SK-N-DZ (cell line): ENCODE measurements around the gene TBC1D14.
"Not testable (repeated sequence)": the region's sequence is repeated elsewhere in the genome, so short reads cannot be mapped to it uniquely, and the experiment has no call there.

ENCODE experiments used
- DNase-seq: peaks from one replicate; pipeline ENCODE4 v3.0.0-alpha.2; 2015; ENCODE audit warnings: low spot score

TBC1D14 gene

GRCh38 chr4:7059662-7060061 lies 150.0 kb downstream of the TBC1D14 start:
- DNase-seq, result no peak

GRCh38 chr4:7060346-7061150 lies 150.9 kb downstream of the TBC1D14 start:
- DNase-seq, result no peak

- DNase-seq, result no peak
Measured at GRCh38 chr4:7061815-7062214, 152.2 kb downstream of the TBC1D14 start.

- DNase-seq, result no peak
Measured at GRCh38 chr4:7062816-7063215, 153.2 kb downstream of the TBC1D14 start.

- no peak for DNase-seq
Measured at GRCh38 chr4:7063362-7063761, 153.7 kb downstream of the TBC1D14 start.

- DNase-seq, result no peak
Measured at GRCh38 chr4:7066006-7066405, 156.4 kb downstream of the TBC1D14 start.

- no peak for DNase-seq
Measured at GRCh38 chr4:7066493-7066892, 156.9 kb downstream of the TBC1D14 start.

GRCh38 chr4:7067126-7067451 lies 157.5 kb downstream of the TBC1D14 start:
- no peak for DNase-seq

- peak; percentile 99 for DNase-seq
Measured at GRCh38 chr4:7067452-7068278, 158.0 kb downstream of the TBC1D14 start, which contains the start of gene GRPEL1. Gene GRPEL1 (minus strand): TSS chr4:7068064. CDS start chr4:7068032, 32 bp downstream.

GRCh38 chr4:7068279-7068842 lies 158.7 kb downstream of the TBC1D14 start:
- DNase-seq, result no peak

GRCh38 chr4:7068883-7069282 lies 159.3 kb downstream of the TBC1D14 start:
- DNase-seq, result peak; percentile 13

GRCh38 chr4:7070729-7071511 lies 161.3 kb downstream of the TBC1D14 start:
- peak; percentile 70 for DNase-seq

GRCh38 chr4:7073059-7073458 lies 163.4 kb downstream of the TBC1D14 start:
- DNase-seq, result no peak

GRCh38 chr4:7073526-7074390 lies 164.1 kb downstream of the TBC1D14 start:
- peak; percentile 86 for DNase-seq

GRCh38 chr4:7074426-7074825 lies 164.8 kb downstream of the TBC1D14 start:
- DNase-seq, result no peak

- no peak for DNase-seq
Measured at GRCh38 chr4:7075962-7076695, 166.5 kb downstream of the TBC1D14 start.

- DNase-seq, result no peak
Measured at GRCh38 chr4:7076696-7077082, 167.1 kb downstream of the TBC1D14 start.

- no peak for DNase-seq
Measured at GRCh38 chr4:7077371-7077770, 167.7 kb downstream of the TBC1D14 start.

GRCh38 chr4:7078025-7078424 lies 168.4 kb downstream of the TBC1D14 start:
- DNase-seq, result no peak

GRCh38 chr4:7079483-7079882 lies 169.9 kb downstream of the TBC1D14 start:
- DNase-seq, result not testable (repeated sequence)
